ENCODE data around the gene TSPAN16.
"Not testable (repeated sequence)": the region's sequence is repeated elsewhere in the genome, so short reads cannot be mapped to it uniquely, and the experiment has no call there.

The TSPAN16 gene

DNA sequence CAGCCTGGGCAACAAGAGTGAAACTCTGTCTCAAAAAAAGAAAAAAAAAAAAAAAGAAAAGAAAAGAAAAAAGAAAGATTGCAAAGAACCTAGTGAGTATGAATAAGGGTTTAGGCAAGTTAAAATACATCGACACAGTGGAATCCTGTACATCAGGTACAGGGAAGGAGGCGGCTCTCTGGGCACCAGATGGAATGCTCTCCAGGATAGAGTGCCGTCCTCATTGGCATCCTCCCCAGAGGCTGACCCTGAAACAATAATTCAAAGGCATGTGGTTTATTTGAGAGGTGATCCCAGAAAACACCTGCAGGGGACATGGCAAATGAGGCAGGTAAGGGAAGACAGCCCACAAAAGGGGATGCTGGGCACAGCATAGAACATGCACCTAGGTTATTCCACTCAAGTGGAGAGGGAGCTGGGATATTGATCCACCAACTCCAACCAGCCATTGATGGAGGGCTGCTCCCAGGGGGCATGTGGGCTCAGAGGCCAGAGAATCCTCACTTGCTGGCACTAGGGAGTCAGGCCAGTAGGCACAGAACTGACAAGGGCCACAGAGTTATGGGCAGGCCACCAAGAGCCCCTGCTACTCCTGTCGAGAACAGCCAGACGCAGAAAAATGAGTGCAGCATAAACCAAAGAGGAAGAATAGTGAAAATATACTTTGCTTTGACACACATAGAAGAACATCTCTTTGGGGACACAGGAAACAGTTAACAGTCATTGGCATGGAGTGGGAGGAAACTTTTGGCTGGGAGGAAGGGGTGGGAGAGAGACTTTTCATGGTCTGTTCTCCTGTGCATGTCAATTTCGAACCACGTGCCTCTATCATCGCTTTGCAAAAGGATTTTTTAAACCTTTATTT, 4.2 kb downstream of the TSPAN16 start:
- DNase-seq (ENCODE audit: low spot score) = no peak
- in situ Hi-C loops (cut with MboI; ENCODE audit: low pct_unique_long_range_greater_than_20kb, low sequenced_read_pairs, unreplicated experiment) = no loop called here
- TF ChIP-seq, protein P1, sequence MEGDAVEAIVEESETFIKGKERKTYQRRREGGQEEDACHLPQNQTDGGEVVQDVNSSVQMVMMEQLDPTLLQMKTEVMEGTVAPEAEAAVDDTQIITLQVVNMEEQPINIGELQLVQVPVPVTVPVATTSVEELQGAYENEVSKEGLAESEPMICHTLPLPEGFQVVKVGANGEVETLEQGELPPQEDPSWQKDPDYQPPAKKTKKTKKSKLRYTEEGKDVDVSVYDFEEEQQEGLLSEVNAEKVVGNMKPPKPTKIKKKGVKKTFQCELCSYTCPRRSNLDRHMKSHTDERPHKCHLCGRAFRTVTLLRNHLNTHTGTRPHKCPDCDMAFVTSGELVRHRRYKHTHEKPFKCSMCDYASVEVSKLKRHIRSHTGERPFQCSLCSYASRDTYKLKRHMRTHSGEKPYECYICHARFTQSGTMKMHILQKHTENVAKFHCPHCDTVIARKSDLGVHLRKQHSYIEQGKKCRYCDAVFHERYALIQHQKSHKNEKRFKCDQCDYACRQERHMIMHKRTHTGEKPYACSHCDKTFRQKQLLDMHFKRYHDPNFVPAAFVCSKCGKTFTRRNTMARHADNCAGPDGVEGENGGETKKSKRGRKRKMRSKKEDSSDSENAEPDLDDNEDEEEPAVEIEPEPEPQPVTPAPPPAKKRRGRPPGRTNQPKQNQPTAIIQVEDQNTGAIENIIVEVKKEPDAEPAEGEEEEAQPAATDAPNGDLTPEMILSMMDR (IDR thresholded peaks at IDR 0.05; ENCODE audit: extremely low read depth, insufficient read depth, missing control alignments) = no peak

DNA sequence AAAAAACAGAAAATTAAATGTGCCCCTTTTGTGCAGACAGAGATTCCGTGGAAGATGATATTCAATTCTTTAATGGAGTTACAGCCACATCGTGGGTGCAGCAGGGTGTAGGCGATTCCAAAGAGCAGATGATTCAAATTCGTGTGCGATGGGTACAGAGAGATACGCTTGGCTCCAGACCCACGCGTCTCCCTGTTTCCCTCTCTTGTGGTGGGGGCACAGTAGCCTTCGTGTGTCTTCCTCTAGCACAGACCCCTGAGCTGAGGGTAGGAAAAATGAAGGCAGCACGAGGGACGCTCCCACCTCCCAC, 4.8 kb downstream of the TSPAN16 start:
- in situ Hi-C loops (cut with MboI; ENCODE audit: low pct_unique_long_range_greater_than_20kb, low sequenced_read_pairs, unreplicated experiment) = no loop called here
- DNase-seq (ENCODE audit: low spot score) = no peak
- TF ChIP-seq, protein P1 (IDR thresholded peaks at IDR 0.05; ENCODE audit: extremely low read depth, insufficient read depth, missing control alignments) = no peak

DNA sequence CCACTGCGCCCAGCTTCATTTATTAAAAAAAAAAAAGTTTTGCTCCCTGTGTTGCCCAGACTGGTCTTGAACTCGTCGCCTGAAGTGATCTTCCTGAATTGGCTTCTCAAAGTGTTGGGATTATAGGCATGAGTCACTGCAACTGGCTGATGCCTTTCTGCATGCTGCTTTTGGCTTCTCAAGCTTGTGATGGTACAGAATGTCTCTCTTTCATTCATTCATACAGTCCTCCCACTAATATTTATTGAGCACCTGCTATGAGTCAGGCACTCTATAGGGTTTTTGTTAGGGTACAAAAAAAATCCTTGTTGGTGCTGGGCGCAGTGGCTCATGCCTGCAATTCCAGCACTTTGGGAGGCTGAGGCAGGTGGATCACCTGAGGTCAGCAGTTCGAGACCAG, 9.0 kb downstream of the TSPAN16 start:
- TF ChIP-seq, protein P1 (IDR thresholded peaks at IDR 0.05; ENCODE audit: extremely low read depth, insufficient read depth, missing control alignments) = no peak
- no peak for DNase-seq (ENCODE audit: low spot score)
- in situ Hi-C loops (cut with MboI; ENCODE audit: low pct_unique_long_range_greater_than_20kb, low sequenced_read_pairs, unreplicated experiment) = no loop called here

DNA sequence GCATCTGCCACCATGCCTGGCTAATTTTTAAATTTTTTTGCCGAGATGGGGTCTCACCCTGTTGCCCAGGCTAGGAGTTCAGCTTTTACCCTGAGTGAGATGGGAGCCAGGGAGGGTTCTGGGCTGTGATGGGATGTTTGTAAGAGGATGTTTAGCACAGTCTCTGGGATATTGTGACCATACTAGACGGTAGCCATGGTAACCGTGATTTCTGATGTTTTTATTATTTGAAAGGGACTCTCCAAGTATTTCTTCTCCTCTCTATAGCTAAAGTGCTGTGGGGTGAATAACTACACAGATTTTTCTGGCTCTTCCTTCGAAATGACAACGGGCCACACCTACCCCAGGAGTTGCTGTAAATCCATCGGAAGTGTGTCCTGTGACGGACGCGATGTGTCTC, 10.4 kb downstream of the TSPAN16 start:
- in situ Hi-C loops (cut with MboI; ENCODE audit: low pct_unique_long_range_greater_than_20kb, low sequenced_read_pairs, unreplicated experiment) = no loop called here

DNA sequence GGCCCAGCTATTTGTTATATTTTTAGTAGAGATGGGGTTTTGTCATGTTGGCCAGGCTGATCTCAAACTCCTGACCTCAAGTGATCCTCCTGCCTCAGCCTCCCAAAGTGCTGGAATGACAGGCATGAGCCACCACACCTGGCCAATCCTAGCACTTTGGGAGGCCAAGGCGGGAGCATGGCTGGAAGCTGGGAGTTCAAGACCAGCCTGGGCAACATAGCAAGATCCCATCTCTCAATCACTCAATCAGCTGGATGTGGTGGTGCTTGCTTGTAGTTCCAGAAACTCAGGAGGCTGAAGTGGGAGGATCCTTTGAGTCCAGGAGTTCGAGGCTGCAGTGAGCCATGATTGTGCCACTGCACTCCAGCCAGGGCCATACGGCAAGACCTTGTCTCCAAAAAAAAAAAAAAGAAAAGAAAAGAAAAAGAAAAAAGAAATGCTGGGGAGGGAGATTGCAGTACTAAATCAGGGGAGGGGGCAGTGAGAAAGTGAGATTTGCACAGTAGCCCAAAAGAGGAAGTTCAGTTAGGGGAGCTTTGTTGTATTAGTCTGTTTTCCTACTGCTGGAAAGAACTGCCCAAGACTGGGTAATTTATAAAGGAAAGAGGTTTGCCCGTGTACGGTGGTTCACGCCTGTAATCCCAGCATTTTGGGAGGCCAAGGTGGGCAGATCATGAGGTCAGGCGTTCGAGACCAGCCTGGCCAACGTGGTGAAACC, 24.5 kb downstream of the TSPAN16 start:
- in situ Hi-C loops (cut with MboI; ENCODE audit: low pct_unique_long_range_greater_than_20kb, low sequenced_read_pairs, unreplicated experiment); DNase-seq (ENCODE audit: low spot score): not testable (repeated sequence)

More for the DNA sequence above, 10.4 kb downstream of the TSPAN16 start:
- DNase-seq (ENCODE audit: low spot score) = no peak
- TF ChIP-seq, protein P1 (IDR thresholded peaks at IDR 0.05; ENCODE audit: extremely low read depth, insufficient read depth, missing control alignments) = no peak

DNA sequence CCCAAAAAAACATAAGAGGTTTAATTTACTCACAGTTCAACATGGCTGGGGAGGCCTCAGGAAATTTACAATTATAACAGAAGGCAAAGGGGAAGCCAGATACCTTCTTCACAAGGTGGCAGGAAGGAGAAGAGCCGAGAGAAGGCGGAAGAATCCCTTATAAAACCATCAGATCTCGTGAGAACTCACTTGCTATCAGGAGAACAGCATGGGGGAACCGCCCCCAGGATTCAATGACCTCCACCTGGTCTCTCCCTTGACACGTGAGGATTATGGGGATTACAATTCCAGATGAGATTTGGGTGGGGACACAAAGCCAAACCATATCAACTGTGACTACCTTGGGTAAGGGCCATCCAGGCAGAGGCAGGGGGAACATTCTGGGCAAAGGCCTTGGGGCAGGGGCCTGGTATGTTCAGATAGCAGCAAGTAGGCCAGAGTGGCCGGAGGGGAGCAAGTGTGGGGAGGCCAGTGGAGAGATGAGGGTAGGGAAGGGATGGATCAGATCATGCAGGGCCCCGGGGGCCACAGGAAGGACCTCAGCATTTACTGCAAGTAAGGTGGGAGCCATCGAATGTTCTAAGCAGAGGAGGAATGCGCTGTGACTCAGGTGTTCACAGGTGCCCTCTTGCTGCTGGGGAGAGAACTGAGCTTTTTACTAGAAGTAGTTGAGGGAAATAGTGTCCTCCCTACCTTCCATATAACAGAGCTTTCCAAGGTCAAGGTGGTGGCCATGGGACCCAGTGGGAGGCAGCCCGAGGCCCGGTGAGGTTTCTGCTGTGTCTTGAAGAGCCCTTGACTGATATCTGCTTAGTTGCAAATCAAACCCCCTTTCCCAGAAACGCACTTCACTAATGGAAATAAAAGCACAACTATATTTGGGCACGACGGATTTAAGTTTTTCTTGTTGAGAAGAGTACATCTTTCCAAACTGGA, 25.5 kb downstream of the TSPAN16 start:
- TF ChIP-seq, protein P1 (IDR thresholded peaks at IDR 0.05; ENCODE audit: extremely low read depth, insufficient read depth, missing control alignments) = peak; percentile 25
- in situ Hi-C loops (cut with MboI; ENCODE audit: low pct_unique_long_range_greater_than_20kb, low sequenced_read_pairs, unreplicated experiment) = no loop called here
- DNase-seq (ENCODE audit: low spot score) = no peak
